Calu3 (cell line): ENCODE data around the gene NUP88. TPM values are rescaled to one million over a fixed set of nuclear protein-coding genes. Genes with fewer than 3 reads are reported as not detected.

Source experiments
- BruUV-seq: library from RNA; stranded (reverse); fragments of 400-500 nt; replicated peaks from 2 replicates; lab custom pipeline; 2021; lab: Mats Ljungman, UMichigan
- CTCF ChIA-PET: fragments of 300-600 bp; sonication (Branson Sonifier 250); formaldehyde crosslinking; loops from one replicate; lab custom pipeline; 2022; ENCODE audit warnings: antibody characterized with exemption; lab: Charles Lee
- DNase-seq: peaks from one replicate; pipeline ENCODE4 v3.0.0; 2022
- H3K27ac Mint-ChIP-seq: one replicate; pipeline ENCODE4 v1.8.0; 2022; ENCODE audit warnings: mixed read lengths; ENCODE audit not compliant: unreplicated experiment
- H3K27me3 Mint-ChIP-seq: one replicate; pipeline ENCODE4 v1.8.0; 2022; ENCODE audit warnings: mixed read lengths; ENCODE audit not compliant: unreplicated experiment
- H3K36me3 Mint-ChIP-seq: one replicate; pipeline ENCODE4 v1.8.0; 2022; ENCODE audit warnings: mild to moderate bottlenecking, moderate library complexity, mixed read lengths; ENCODE audit not compliant: insufficient read depth, unreplicated experiment
- H3K4me1 Mint-ChIP-seq: one replicate; pipeline ENCODE4 v1.8.0; 2022; ENCODE audit warnings: mild to moderate bottlenecking, low read depth, mixed read lengths; ENCODE audit not compliant: unreplicated experiment
- H3K4me3 Mint-ChIP-seq: one replicate; pipeline ENCODE4 v1.8.0; 2022; ENCODE audit warnings: mild to moderate bottlenecking, low read depth, moderate library complexity, mixed read lengths; ENCODE audit not compliant: unreplicated experiment
- H3K9me3 Mint-ChIP-seq: one replicate; pipeline ENCODE4 v1.8.0; 2022; ENCODE audit warnings: low read depth, mixed read lengths; ENCODE audit not compliant: unreplicated experiment
- CTCF ChIP-seq: fragments of 200-600 bp; IDR thresholded peaks from one replicate; pipeline ENCODE4 v1.8.0; 2022; ENCODE audit warnings: antibody characterized with exemption; ENCODE audit not compliant: unreplicated experiment
- intact Hi-C: fragments of 100-400 bp; cut with micrococcal nuclease; formaldehyde crosslinking; loops from one replicate; pipeline ENCODE4 v1.10.0; 2022; ENCODE audit not compliant: unreplicated experiment
- total RNA-seq: library from RNA; stranded (reverse); gene quantifications from 2 replicates; pipeline ENCODE4 v1.2.3, GENCODE V29; 2022

NUP88 gene
- total RNA-seq, 1 experiment from 2014 or later, result 67.2 TPM

- peak; percentile 24 for DNase-seq
- Mint-ChIP-seq H3K36me3 (peaks cover 62% of the 10 kb centered on the region), H3K27me3 (no peaks in the 10 kb centered on the region), H3K4me3 (peak overlapping the region; percentile 84), H3K9me3 (no peaks in the 10 kb centered on the region), H3K4me1 (peaks cover 12% of the 10 kb centered on the region), H3K27ac (peak overlapping the region; percentile 83)
- BruUV-seq, result TSS peak; percentile 80
- TF ChIP-seq CTCF, result no peak
- CTCF ChIA-PET, result interaction anchor here (0.9 kb wide), 1 partner anchor 20 kb away, joined by 5 read pairs; the partner anchor contains the start of gene C1QBP
- intact Hi-C loops, result no loop called here
These were observed 555 bp downstream of the NUP88 start for GRCh38 chr17:5418858-5419355.

GRCh38 chr17:5416901-5417300 lies 2.6 kb downstream of the NUP88 start:
- Mint-ChIP-seq H3K36me3 (peaks cover 76% of the 10 kb centered on the region), H3K27ac (no peak overlapping the region), H3K4me1 (peaks cover 25% of the 10 kb centered on the region), H3K9me3 (no peaks in the 10 kb centered on the region), H3K4me3 (peak overlapping the region; percentile 84), H3K27me3 (no peaks in the 10 kb centered on the region)
- DNase-seq, result no peak
- CTCF ChIA-PET, result interaction anchor here (0.8 kb wide), 1 partner anchor 89 kb away, joined by 3 read pairs; no protein-coding TSS in a partner anchor
- intact Hi-C loops, result no loop called here
- BruUV-seq, result TSS peak; percentile 0
- no peak for TF ChIP-seq CTCF

GRCh38 chr17:5413682-5414081 lies 5.8 kb downstream of the NUP88 start:
- no peak for DNase-seq
- Mint-ChIP-seq H3K4me1 (peaks cover 21% of the 10 kb centered on the region), H3K27me3 (no peaks in the 10 kb centered on the region), H3K27ac (peak overlapping the region; percentile 95), H3K4me3 (peak overlapping the region; percentile 26), H3K36me3 (peaks cover 56% of the 10 kb centered on the region), H3K9me3 (no peaks in the 10 kb centered on the region)
- TF ChIP-seq CTCF, result no peak
- CTCF ChIA-PET, result interaction anchor here (0.6 kb wide), 1 partner anchor 25 kb away, joined by 4 read pairs; the partner anchor contains the start of gene C1QBP
- intact Hi-C loops, result no loop called here
- no TSS peak for BruUV-seq

- CTCF ChIA-PET, result no interaction called here
- no peak overlapping the region for H3K4me3 Mint-ChIP-seq
- DNase-seq, result no peak
- H3K9me3 Mint-ChIP-seq, result no peaks in the 10 kb centered on the region
- H3K27ac Mint-ChIP-seq, result no peak overlapping the region
- TF ChIP-seq CTCF, result no peak
- peaks cover 30% of the 10 kb centered on the region for H3K36me3 Mint-ChIP-seq
- BruUV-seq, result no TSS peak
- H3K27me3 Mint-ChIP-seq, result no peaks in the 10 kb centered on the region
- intact Hi-C loops, result no loop called here
- peaks cover 21% of the 10 kb centered on the region for H3K4me1 Mint-ChIP-seq
These were observed 8.7 kb downstream of the NUP88 start for GRCh38 chr17:5410594-5411272.
